Heart right ventricle (tissue), 16 donors: ENCODE measurements around the gene SLC5A2. TPM values are rescaled to one million over a fixed set of nuclear protein-coding genes. Genes with fewer than 3 reads are reported as not detected.

Source experiments
- ATAC-seq, 8 donors: fragments of 200-7000 bp; cut with Tn5 transposase; one replicate each; pipeline ENCODE4 v1.9.1; 2020; ENCODE audit warnings: mild to moderate bottlenecking in 8 of 8, moderate library complexity in 8 of 8, moderate number of reproducible peaks in 1 of 8
- DNase-seq, 2 donors: peaks; one replicate each; pipeline ENCODE4 v3.0.0-alpha.2; 2020
- H3K27ac ChIP-seq, 10 donors: fragments of 200-600 bp; sonication (generic) in 2 of 10; one replicate each; pipeline versions ENCODE4 v1.5.0 to v1.8.0; 2020 to 2022; ENCODE audit warnings: mild to moderate bottlenecking in 3 of 10
- H3K27me3 ChIP-seq, 7 donors: fragments of 200-600 bp; one replicate each; pipeline ENCODE4 v1.8.0; 2021 to 2022; ENCODE audit warnings: mild to moderate bottlenecking in 2 of 7
- H3K36me3 ChIP-seq, 9 donors: fragments of 200-600 bp; sonication (generic) in 1 of 9; one replicate each; pipeline versions ENCODE4 v1.5.0 to v1.8.0; 2020 to 2022; ENCODE audit warnings: mild to moderate bottlenecking in 2 of 9
- H3K4me1 ChIP-seq, 9 donors: fragments of 200-600 bp; sonication (generic) in 1 of 9; one replicate each; pipeline versions ENCODE4 v1.5.0 to v1.8.0; 2020 to 2022; ENCODE audit warnings: mild to moderate bottlenecking in 4 of 9
- H3K4me3 ChIP-seq, 10 donors: fragments of 200-600 bp; sonication (generic) in 2 of 10; one replicate each; pipeline versions ENCODE4 v1.5.0 to v1.8.0; 2020 to 2022; ENCODE audit warnings: mild to moderate bottlenecking in 7 of 10, moderate library complexity in 2 of 10
- H3K9me3 ChIP-seq, 11 donors: fragments of 200-600 bp in 10 of 11; sonication (generic) in 2 of 11; one replicate each; pipeline versions ENCODE4 v1.5.0 to v1.8.0; 2013 to 2022; ENCODE audit warnings: mild to moderate bottlenecking in 2 of 11, control low read depth in 1 of 11, moderate library complexity in 1 of 11
- WGBS, 2 donors: extraction: QIAGEN DNeasy Blood & Tissue Kit; methylation state at CpG; one replicate each; pipeline ENCODE4 v1.1.7; 2013; ENCODE audit warnings: inconsistent platforms in 1 of 2; 5-methylcytosine and 5-hydroxymethylcytosine counted together
- intact Hi-C, 10 donors: fragments of 100-400 bp; cut with DNase I; formaldehyde crosslinking; loops; one replicate each; pipeline versions ENCODE4 v1.11.1 to v1.14.2; 2022
- polyA plus RNA-seq, 2 donors: library from polyadenylated mRNA; stranded (reverse); fragments of 200-250 nt; gene quantifications; one replicate each; pipeline ENCODE4 v1.2.3, GENCODE V29; 2013
- total RNA-seq, 10 donors: library from RNA; stranded (reverse); fragmentation: NEBNext Ultra II Directional in 3 of 10; extraction: Animal tissue kit (Norgen Biotek cat#: 25700) in 3 of 10; gene quantifications; one replicate each; pipeline versions ENCODE4 v1.2.1 to v1.2.4, GENCODE V29; 2021 to 2023
- TF ChIP-seq, protein P1 (sequence below), 9 donors: fragments of 200-600 bp; sonication (generic) in 2 of 9; IDR thresholded peaks; one replicate each; pipeline versions ENCODE4 v1.5.0 to v1.8.0; 2021 to 2022; ENCODE audit warnings: antibody characterized with exemption in 9 of 9, mild to moderate bottlenecking in 5 of 9, moderate library complexity in 1 of 9
- donor health status: Arrhythmogenic right ventricular cardiomyopathy.
- donor health status: ischemic (EF 13 %, LVEDD 7.1; RV severe dilation, severe dysfunction).
- donor health status: healthy with polysubstance abuse.
- donor health status: DM: no; HTN: yes; CAD: no.
- donor health status: DM: no; HTN: no; CAD: no.
- donor health status: ischemic (EF 25% LVEDD 6.9; RV normal size, moderate dysfunction).
- donor health status: ischemic (EF 25% LVEDD 5.7; RV mildly dilated, moderate dysfunction).
- donor health status: healthy.
- donor health status: DM: yes; HTN: yes; CAD: no.
- donor health status: Ischemic cardiomyopathy.
- donor health status: ischemic (EF 35%, LVEDD 5.7; RV mildly dilated, moderate dysfunction).
- donor health status: nonischemic (EF 11% LVEDD 7.7; RV severe dilation, severe dysfunction).
- donor health status: DM: yes; HTN: yes; CAD: no.
- donor health status: PGD.
- donor health status: ischemic (EF 29% LVEDD 5.4; RV normal size, mild dysfunction).
- donor health status: nonischemic (EF 23%, LVEDD 6.1; RV moderate dilation, normal function).

Gene SLC5A2
- total and polyA plus RNA-seq, 12 donors: 0.77 to 1.9 TPM; not detected in 10

DNA sequence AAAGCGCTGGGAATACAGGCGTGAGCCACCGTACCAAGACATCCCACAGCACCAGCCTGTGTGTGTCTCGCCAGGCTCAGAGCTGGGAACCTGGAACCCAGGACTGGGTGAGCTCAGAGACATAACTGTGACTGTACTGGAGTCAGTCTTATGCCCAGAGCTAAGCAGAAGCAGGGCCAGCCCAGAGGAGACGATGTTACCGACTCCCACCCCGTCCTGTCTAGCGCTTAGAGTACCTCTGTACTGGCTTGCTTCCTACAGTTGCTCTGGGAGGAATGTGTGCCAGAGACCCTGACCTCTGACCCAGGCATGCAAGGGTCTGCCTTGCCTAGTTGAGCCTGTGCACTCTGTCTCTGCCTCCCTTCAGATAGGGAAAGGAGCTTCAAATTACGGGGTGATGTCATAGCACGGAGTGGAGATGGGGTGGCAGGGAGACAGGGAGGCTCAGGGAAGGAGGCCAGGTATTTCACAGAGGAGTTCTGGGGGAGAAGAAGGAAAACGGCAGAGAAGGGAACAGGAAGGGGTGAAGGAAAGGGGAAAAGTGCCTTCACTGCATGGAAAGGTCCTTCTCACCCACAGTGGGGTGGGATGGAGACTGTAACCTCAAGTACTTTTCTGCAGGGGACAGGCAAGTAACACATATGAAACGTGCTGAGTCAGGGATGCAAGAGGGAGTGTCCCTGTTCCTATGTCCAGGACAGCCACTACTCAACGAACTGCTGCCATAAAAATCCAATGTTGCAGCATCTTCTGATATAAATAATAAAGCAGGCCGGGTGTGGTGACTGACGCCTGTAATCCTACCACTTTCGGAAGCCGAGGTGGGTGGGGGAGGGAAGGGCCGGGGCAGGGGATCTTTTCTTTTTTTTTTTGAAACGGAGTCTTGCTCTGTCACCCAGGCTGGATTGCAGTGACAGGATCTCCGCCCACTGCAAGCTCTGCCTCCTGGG, 29.4 kb upstream of the SLC5A2 start:
- Histone ChIP-seq H3K4me3 (peak overlapping the region in 1 of 10 donors; percentile 7), H3K4me1 (peaks cover 15 to 73% (median 62%) of the 10 kb centered on the region in 9 donors), H3K9me3 (no peaks in the 10 kb centered on the region), H3K27me3 (no peaks in the 10 kb centered on the region), H3K36me3 (peaks cover 0 to 5% (median 0%) of the 10 kb centered on the region in 9 donors), H3K27ac (peak overlapping the region in 9 of 10 donors; percentile 18 to 77 (median 39))
- 44 to 45% methylated on average over 20 of the region's 20 CpGs for WGBS, 2 donors
- TF ChIP-seq, protein P1, sequence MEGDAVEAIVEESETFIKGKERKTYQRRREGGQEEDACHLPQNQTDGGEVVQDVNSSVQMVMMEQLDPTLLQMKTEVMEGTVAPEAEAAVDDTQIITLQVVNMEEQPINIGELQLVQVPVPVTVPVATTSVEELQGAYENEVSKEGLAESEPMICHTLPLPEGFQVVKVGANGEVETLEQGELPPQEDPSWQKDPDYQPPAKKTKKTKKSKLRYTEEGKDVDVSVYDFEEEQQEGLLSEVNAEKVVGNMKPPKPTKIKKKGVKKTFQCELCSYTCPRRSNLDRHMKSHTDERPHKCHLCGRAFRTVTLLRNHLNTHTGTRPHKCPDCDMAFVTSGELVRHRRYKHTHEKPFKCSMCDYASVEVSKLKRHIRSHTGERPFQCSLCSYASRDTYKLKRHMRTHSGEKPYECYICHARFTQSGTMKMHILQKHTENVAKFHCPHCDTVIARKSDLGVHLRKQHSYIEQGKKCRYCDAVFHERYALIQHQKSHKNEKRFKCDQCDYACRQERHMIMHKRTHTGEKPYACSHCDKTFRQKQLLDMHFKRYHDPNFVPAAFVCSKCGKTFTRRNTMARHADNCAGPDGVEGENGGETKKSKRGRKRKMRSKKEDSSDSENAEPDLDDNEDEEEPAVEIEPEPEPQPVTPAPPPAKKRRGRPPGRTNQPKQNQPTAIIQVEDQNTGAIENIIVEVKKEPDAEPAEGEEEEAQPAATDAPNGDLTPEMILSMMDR (IDR thresholded peaks at IDR 0.05): no peak
- ATAC-seq: peak in 3 of 8 donors; percentile 3 to 7 (median 5)
- no peak for DNase-seq
- intact Hi-C loops: loop anchor here in 5 of 10 donors (5.0 to 10.0 kb wide), 4 partner anchors 269 to 414 kb away; partner anchors contain the start of genes FUS (in 3 of the 5) and KAT8 (in 1 of the 5)

DNA sequence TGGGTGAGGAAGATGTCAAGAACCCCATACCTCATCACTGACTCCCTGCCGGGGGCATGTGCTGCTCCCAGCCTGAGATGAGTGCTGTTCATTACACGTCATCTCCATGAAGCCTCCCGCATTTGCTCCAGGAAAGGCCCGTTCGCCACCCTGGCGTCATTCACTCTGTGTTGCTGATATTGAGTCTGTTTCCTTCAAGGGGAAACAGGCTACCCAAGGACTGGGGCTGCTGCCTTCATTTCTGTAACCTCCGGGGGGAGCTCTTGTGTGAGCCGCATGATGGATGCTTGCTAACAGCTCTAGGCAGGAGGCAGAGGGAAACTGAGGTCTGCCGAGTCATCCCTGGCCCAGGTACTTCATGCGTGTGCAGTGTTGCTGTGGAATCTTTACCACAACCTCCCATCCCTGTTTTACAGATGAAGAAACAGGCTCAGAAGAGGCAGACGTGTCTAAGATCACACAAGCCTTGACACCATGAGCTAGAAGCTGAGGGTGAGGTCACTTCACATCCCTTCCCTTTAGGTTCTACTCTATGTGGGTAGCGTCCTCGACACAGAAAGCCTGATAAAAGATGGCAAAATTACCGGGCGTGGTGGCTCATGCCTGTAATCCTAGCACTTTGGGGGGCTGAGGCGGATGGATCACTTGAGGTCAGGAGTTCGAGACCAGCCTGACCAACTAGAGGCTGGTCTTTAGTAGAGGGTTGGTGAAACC, 27.2 kb upstream of the SLC5A2 start:
- Histone ChIP-seq H3K27me3 (no peaks in the 10 kb centered on the region), H3K4me1 (peaks cover 15 to 81% (median 69%) of the 10 kb centered on the region in 9 donors), H3K27ac (peak overlapping the region in 2 of 10 donors; percentile 7 to 41), H3K36me3 (peaks cover 0 to 5% (median 0%) of the 10 kb centered on the region in 9 donors), H3K9me3 (no peaks in the 10 kb centered on the region), H3K4me3 (no peak overlapping the region)
- intact Hi-C loops: loop anchor here in 5 of 10 donors (5.0 to 10.0 kb wide), 6 partner anchors 271 to 498 kb away; partner anchors contain the start of genes FUS (in 3 of the 5), KAT8 (in 1 of the 5), SETD1A (in 1 of the 5) and ZNF267 (in 1 of the 5)
- ATAC-seq (no peak), DNase-seq (no peak)
- TF ChIP-seq, protein P1 (IDR thresholded peaks at IDR 0.05): peak in 5 of 9 donors; percentile 23 to 45 (median 24)
- WGBS, 2 donors: 65 to 69% methylated on average over 17 of the region's 17 CpGs

DNA sequence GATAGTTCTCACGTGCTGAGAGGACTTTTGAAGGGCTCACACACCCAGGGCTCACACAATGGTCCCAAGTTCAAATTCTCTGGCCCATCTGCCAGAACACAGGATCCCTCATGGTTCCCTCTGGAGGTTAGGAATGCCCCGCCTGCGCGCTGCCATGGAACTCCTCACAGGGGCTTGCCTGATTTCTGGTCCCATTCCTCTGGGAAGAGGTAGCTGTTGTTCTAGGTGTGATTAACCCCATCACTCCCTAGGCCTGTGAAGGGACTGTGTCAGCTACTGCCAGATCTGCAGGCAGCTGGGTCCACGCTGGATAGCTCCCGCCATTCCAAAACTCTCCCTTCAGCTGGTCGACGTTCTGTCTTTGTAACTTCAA, 25.9 kb upstream of the SLC5A2 start:
- TF ChIP-seq, protein P1 (IDR thresholded peaks at IDR 0.05): no peak
- intact Hi-C loops: loop anchor here in 5 of 10 donors (5.0 to 10.0 kb wide), 6 partner anchors 272 to 500 kb away; partner anchors contain the start of genes FUS (in 3 of the 5), KAT8 (in 1 of the 5), SETD1A (in 1 of the 5) and ZNF267 (in 1 of the 5)
- Histone ChIP-seq H3K4me3 (peak overlapping the region in 6 of 10 donors; percentile 72 to 88 (median 78)), H3K27ac (peak overlapping the region in 3 of 10 donors; percentile 12 to 98 (median 95)), H3K36me3 (peaks cover 0 to 10% (median 1%) of the 10 kb centered on the region in 9 donors), H3K4me1 (peaks cover 15 to 76% (median 69%) of the 10 kb centered on the region in 9 donors), H3K27me3 (no peaks in the 10 kb centered on the region), H3K9me3 (no peaks in the 10 kb centered on the region)
- 69 to 77% methylated on average over 8 of the region's 8 CpGs for WGBS, 2 donors
- no peak for DNase-seq
- no peak for ATAC-seq
